GM10248 (cell line): ENCODE data around the gene STAT3.
"Not testable (repeated sequence)": the region's sequence is repeated elsewhere in the genome, so short reads cannot be mapped to it uniquely, and the experiment has no call there.

Experiments used
- CTCF ChIA-PET: fragments of 300-600 bp; sonication (Branson Sonifier 250); formaldehyde crosslinking; extraction: SDS; loops from one replicate; lab custom pipeline; 2021; ENCODE audit warnings: antibody characterized with exemption; lab: Yijun Ruan, JAX
- POLR2A ChIA-PET: fragments of 350-650 bp; sonication (Branson Sonifier 250); formaldehyde crosslinking; extraction: SDS; loops from one replicate; lab custom pipeline; 2020; ENCODE audit warnings: antibody characterized with exemption; lab: Yijun Ruan, JAX
- DNase-seq: peaks from one replicate; pipeline ENCODE4 v3.0.0; 2012; ENCODE audit errors: extremely low spot score
- CTCF ChIP-seq: IDR thresholded peaks from 2 replicates; pipeline ENCODE4 v1.5.1; 2012; ENCODE audit warnings: mild to moderate bottlenecking, low read depth; ENCODE audit errors: extremely low read depth, missing control alignments, control extremely low read depth

The STAT3 gene

DNA sequence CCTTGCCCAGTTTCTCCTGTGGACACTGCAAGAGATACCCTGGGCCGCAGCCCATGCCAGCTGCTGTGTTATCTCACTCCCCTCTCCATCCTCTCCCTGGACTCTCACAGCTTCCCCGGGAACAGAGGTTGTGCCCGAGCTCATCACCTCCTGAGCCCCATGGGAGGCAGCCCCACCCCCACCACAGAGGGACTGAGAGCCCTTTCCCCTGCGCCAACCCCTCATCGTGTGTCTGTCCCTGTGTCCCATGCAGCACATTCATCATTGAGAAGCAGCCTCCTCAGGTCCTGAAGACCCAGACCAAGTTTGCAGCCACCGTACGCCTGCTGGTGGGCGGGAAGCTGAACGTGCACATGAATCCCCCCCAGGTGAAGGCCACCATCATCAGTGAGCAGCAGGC lies 87.2 kb downstream of the STAT3 start:
- POLR2A ChIA-PET = interaction anchor here (0.5 to 1.0 kb wide), 2 partner anchors 11 to 1067 kb away, joined by 3 read pairs; no protein-coding TSS in a partner anchor
- no peak for TF ChIP-seq CTCF
- CTCF ChIA-PET = interaction anchor here (1.9 to 4.1 kb wide), 2 partner anchors 11 to 101 kb away, joined by 7 to 28 read pairs; no protein-coding TSS in a partner anchor
- no peak for DNase-seq

- POLR2A ChIA-PET, CTCF ChIA-PET, DNase-seq: not testable (repeated sequence)
Measured at GRCh38 chr17:42299913-42300312, 88.3 kb downstream of the STAT3 start.

DNA sequence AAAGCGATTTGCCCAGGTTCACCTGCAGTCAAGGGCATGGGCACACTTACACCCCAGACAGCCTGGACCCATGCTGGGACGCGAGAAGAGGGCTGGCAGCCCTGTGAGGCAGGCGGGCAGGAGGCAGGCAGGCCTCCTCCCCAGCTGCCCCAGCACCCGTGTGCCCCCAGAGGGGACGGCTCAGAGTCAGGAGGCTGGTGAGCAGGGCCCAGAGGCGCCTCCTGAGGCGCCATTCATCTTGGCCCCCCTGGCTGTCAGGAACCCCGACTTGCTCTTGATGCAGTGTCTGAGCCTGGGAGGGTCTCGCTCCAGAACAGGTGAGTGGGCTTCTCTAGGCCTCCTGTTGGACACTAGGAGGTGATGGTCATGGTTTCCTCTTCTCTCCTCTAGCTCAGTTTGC lies 88.9 kb downstream of the STAT3 start:
- CTCF ChIA-PET, POLR2A ChIA-PET, DNase-seq: not testable (repeated sequence)

DNA sequence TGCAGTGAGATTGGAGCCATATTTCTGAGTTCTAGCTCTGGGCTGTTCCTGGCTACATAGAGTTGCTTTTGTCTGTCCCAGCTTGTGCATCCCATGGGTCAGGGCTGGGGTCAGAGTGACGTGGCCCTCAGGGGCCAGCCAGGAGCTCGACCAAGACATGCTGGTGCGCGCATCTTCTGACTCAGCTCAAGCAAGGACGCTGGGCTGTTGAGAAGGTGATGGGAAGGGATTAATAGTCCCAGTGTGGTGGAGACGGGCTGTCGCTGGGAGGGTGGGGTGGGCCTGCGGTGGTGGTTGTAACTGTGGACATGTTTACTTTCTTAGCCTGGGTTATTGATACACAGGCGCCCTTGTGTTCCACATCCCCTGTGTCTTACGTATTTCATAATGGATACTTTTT lies 90.5 kb downstream of the STAT3 start:
- DNase-seq, POLR2A ChIA-PET: not testable (repeated sequence)
- CTCF ChIA-PET = interaction anchor here (1.5 kb wide), 1 partner anchor 14 kb away, joined by 4 read pairs; no protein-coding TSS in a partner anchor

- no peak for DNase-seq
- no peak for TF ChIP-seq CTCF
- POLR2A ChIA-PET = no interaction called here
- CTCF ChIA-PET = interaction anchor here (1.2 to 1.6 kb wide), 2 partner anchors 13 to 16 kb away, joined by 3 to 4 read pairs; no protein-coding TSS in a partner anchor
Measured at GRCh38 chr17:42296012-42296411, 92.2 kb downstream of the STAT3 start.

DNA sequence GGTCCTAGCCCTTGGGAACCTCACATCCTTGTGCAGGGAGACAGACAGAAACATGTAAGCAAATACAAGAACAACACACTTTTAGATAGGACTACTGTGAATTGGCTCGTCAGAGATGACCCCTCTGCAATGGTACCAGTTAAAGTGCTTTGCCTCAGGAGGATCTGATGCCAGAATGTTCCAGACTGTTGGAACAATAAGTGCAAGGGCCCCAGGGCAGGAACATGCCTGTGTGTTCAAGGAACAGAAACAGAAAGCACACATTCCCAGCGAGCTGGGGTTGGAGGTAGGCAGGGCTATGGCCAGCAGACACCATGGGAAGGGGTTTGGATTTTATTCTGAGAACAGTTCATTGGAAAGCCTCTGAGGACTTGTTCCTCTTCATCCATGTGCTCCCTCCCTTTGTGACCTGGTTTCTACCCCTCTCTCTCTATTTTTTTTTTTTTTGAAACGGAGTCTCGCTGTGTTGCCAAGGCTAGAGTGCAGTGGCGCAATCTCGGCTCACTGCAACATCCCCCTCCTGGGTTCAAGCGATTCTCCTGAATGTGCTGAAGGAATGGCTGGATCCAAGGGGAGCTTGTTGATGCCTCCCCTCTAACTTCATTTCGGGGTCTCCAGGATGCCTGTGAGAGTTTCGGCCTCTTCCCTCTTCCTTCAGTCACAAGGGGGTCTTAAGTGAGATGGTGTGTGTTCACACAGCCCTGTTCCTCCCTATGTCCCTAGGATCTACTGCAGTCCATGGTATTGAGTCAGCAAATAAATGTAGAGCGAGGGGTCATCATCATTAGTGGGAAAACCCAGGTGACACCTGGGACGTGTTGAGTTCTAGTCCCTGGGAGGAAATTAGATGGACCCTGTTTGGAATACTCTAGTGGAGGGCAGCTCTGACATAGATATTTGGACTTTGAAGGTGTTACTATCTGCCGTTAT lies 93.5 kb downstream of the STAT3 start:
- CTCF ChIA-PET = interaction anchor here (1.2 to 1.6 kb wide), 4 partner anchors 14 to 111 kb away, joined by 3 to 4 read pairs (median 3); no protein-coding TSS in a partner anchor
- DNase-seq = no peak
- no peak for TF ChIP-seq CTCF
- POLR2A ChIA-PET = no interaction called here

- CTCF ChIA-PET = interaction anchor here (0.9 to 2.0 kb wide), 4 partner anchors 21 to 226 kb away, joined by 3 to 7 read pairs (median 4); no protein-coding TSS in a partner anchor
- no peak for TF ChIP-seq CTCF
- POLR2A ChIA-PET = no interaction called here
- no peak for DNase-seq
Measured at GRCh38 chr17:42291129-42291528, 97.1 kb downstream of the STAT3 start.

DNA sequence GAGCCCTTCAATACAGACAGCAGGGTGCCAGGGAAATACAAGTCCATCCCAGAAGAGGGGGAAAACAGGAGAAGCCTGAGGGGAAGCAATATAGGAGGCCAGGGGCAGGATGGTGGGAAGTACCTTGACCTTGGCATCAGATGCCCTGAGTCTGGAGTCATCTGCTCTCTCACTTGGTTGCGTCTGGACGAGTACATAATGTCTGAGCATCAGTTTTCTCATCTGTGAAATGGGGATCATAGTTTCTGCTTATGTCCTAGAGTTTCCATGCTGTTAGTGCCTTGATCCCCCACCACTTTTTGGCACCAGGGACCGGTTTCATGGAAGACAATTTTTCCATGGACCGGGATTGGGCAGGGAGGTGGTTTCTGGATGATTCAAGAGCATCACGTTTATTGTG lies 97.7 kb downstream of the STAT3 start:
- TF ChIP-seq CTCF = no peak
- DNase-seq = no peak
- POLR2A ChIA-PET = no interaction called here
- CTCF ChIA-PET = interaction anchor here (1.2 to 2.7 kb wide), 4 partner anchors 14 to 112 kb away, joined by 4 to 15 read pairs (median 9); no protein-coding TSS in a partner anchor
